GM18507 (cell line): ENCODE measurements around the gene CLEC4G.
A peak's percentile ranks its signal among the peaks of the same experiment; 100 is the strongest.

ENCODE experiments used
- DNase-seq: peaks from one replicate; pipeline ENCODE4 v3.0.0; 2011; ENCODE audit warnings: low read depth; ENCODE audit not compliant: insufficient read length; ENCODE audit errors: extremely low spot score
- FAIRE-seq: peaks from 2 replicates; lab custom pipeline; 2011; peaks lifted over from hg19 to GRCh38; lab: Jason Lieb, UNC

CLEC4G gene

GRCh38 chr19:7701049-7701653, 30.8 kb downstream of the CLEC4G start:
- DNase-seq (no peak), FAIRE-seq (no peak)

GRCh38 chr19:7699417-7700401, 32.2 kb downstream of the CLEC4G start:
- FAIRE-seq (peak; percentile 88), DNase-seq (no peak)

GRCh38 chr19:7699003-7699402, 32.9 kb downstream of the CLEC4G start:
- DNase-seq, result no peak
- no peak for FAIRE-seq

- no peak for DNase-seq
- FAIRE-seq, result no peak
These were observed 33.3 kb downstream of the CLEC4G start for GRCh38 chr19:7698583-7698982.

- peak; percentile 41 for FAIRE-seq
- no peak for DNase-seq
These were observed 34.1 kb downstream of the CLEC4G start for GRCh38 chr19:7697721-7698287.

GRCh38 chr19:7694499-7694898, 37.4 kb downstream of the CLEC4G start:
- FAIRE-seq (peak; percentile 89), DNase-seq (no peak)

GRCh38 chr19:7692417-7693088, 39.4 kb downstream of the CLEC4G start:
- DNase-seq (no peak), FAIRE-seq (peak; percentile 18)

GRCh38 chr19:7691497-7691896, 40.4 kb downstream of the CLEC4G start:
- DNase-seq (no peak), FAIRE-seq (no peak)

GRCh38 chr19:7690779-7691258, 41.1 kb downstream of the CLEC4G start:
- DNase-seq (no peak), FAIRE-seq (peak; percentile 93)

GRCh38 chr19:7689165-7689564, 42.7 kb downstream of the CLEC4G start:
- DNase-seq (no peak), FAIRE-seq (no peak)

GRCh38 chr19:7687177-7687576, 44.7 kb downstream of the CLEC4G start:
- no peak for FAIRE-seq
- DNase-seq, result no peak

GRCh38 chr19:7685546-7686445, 46.1 kb downstream of the CLEC4G start:
- no peak for DNase-seq
- no peak for FAIRE-seq

GRCh38 chr19:7682175-7682855, 49.6 kb downstream of the CLEC4G start:
- no peak for FAIRE-seq

GRCh38 chr19:7681340-7682174, 50.4 kb downstream of the CLEC4G start:
- FAIRE-seq (peak; percentile 88), DNase-seq (no peak)

More at GRCh38 chr19:7682175-7682855, 49.6 kb downstream of the CLEC4G start:
- DNase-seq, result no peak

GRCh38 chr19:7680606-7681339, 51.1 kb downstream of the CLEC4G start, which contains the start of gene TRAPPC5:
Gene TRAPPC5 (plus strand): TSS chr19:7680833. CDS start chr19:7682254, 1,421 bp downstream.
- DNase-seq, result peak; percentile 76
- FAIRE-seq, result peak; percentile 86

- FAIRE-seq, result no peak
- no peak for DNase-seq
These were observed 51.9 kb downstream of the CLEC4G start for GRCh38 chr19:7679771-7680605.
